Esophagus mucosa (tissue), 1 donor: Measurements from ENCODE around the gene CLEC16A. TPM values are rescaled to one million over a fixed set of nuclear protein-coding genes. Genes with fewer than 3 reads are reported as not detected.
"Not testable (repeated sequence)": the region's sequence is repeated elsewhere in the genome, so short reads cannot be mapped to it uniquely, and the experiment has no call there.

Experiments used
- ATAC-seq: fragments of 200-7000 bp; cut with Tn5 transposase; one replicate; pipeline ENCODE4 v1.9.1; 2020
- total RNA-seq: library from RNA; stranded (reverse); gene quantifications from one replicate; pipeline ENCODE4 v1.2.4, GENCODE V29; 2023
- donor health status: DM: yes; HTN: yes; CAD: no.

The CLEC16A gene
- total RNA-seq, 1 donor from 2014 or later, result 17.7 TPM

- ATAC-seq, result no peak
Measured at GRCh38 chr16:11205065-11205699, 260.8 kb downstream of the CLEC16A start.

GRCh38 chr16:11205754-11206581 is 261.6 kb downstream of the CLEC16A start:
- peak; percentile 43 for ATAC-seq

GRCh38 chr16:11207646-11208045 is 263.3 kb downstream of the CLEC16A start:
- no peak for ATAC-seq

- ATAC-seq, result peak; percentile 31
Measured at GRCh38 chr16:11208916-11209665, 264.7 kb downstream of the CLEC16A start.

- ATAC-seq, result no peak
Measured at GRCh38 chr16:11210260-11210659, 265.9 kb downstream of the CLEC16A start.

GRCh38 chr16:11211061-11211976 is 267.0 kb downstream of the CLEC16A start:
- ATAC-seq, result no peak

GRCh38 chr16:11211977-11212797 is 267.8 kb downstream of the CLEC16A start:
- peak; percentile 16 for ATAC-seq

GRCh38 chr16:11212798-11213196 is 268.4 kb downstream of the CLEC16A start:
- peak; percentile 26 for ATAC-seq

GRCh38 chr16:11213373-11213772 is 269.0 kb downstream of the CLEC16A start:
- peak; percentile 20 for ATAC-seq

GRCh38 chr16:11213799-11214198 is 269.4 kb downstream of the CLEC16A start:
- no peak for ATAC-seq

GRCh38 chr16:11215935-11216556 is 271.7 kb downstream of the CLEC16A start:
- ATAC-seq, result no peak

- no peak for ATAC-seq
Measured at GRCh38 chr16:11217651-11218603, 273.6 kb downstream of the CLEC16A start.

GRCh38 chr16:11218604-11218962 is 274.2 kb downstream of the CLEC16A start:
- no peak for ATAC-seq

GRCh38 chr16:11219178-11219577 is 274.8 kb downstream of the CLEC16A start:
- ATAC-seq, result no peak

- ATAC-seq, result not testable (repeated sequence)
Measured at GRCh38 chr16:11220507-11220906, 276.1 kb downstream of the CLEC16A start.

- peak; percentile 73 for ATAC-seq
Measured at GRCh38 chr16:11224096-11224893, 279.9 kb downstream of the CLEC16A start.

GRCh38 chr16:11224894-11225676 is 280.7 kb downstream of the CLEC16A start:
- ATAC-seq, result peak; percentile 62
